ENCODE data around the gene NCLN.
"Not testable (repeated sequence)": the region's sequence is repeated elsewhere in the genome, so short reads cannot be mapped to it uniquely, and the experiment has no call there.

NCLN gene

DNA sequence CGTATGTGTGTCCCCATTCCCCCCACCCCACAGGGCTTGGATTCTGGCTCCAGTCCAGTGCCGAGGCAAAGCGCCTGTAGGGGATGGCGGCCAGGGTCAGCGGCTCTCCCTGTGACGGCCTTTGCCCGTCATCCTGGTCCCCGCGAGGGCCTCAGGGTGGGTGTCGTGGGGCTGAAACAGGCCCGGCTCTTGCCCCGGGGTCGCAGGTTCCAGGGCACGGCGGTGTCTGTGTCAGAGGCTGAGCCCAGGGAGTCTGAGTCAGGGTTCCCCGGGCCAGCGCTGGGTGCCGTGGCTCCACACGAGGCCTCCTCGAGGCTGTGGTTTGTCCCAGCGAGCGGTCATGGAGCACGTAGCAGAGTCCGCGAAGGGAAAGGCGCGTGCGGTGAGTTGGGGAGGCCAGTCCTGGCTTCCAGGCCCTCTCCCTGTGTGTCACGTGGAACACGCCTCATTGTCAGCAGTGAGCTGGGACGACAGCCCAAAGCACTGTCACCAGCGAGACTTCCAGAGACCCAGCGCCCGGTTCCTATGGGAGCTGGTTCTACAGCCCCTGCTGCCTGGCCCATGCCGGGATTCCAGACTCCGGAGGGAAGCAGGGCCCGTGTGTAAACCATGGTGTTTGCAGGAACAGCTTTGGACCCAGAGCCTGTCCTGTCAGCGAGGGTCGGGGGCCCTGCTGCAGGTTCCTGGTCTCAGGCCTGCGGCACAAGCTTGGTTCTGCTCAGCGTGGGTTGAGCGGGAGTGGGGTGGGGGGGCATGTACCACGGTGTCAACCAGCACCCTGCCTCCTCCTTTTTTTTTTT, 13.4 kb downstream of the NCLN start:
- no peak for DNase-seq (ENCODE audit: low spot score)

DNA sequence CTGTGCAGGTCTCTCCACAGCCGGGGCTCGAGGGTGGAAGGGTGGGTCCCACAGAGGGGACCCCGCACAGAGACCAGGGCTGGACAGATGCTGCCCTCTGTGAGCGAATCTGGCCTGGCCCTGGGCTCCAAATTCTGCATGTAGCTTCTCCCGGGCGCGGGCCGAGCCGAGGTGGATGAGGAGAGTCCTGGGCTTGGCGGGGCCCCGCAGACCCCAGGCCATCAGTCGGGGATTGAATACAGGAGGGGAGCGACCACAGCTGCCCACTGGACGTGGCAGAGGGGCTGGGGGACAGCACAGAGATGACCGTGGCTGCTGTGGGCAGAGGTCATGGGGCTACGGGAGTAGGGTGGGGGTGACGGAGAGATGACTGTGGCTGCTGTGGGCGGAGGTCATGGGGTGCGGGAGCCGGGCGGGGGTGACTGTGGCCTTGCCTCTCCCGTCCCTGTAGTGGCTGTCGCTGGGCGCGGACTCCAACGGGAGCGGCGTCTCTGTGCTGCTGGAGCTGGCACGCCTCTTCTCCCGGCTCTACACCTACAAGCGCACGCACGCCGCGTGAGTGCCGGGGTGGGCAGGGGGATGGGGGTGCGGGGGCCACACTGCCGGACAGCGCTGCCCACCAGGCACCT, 15.5 kb downstream of the NCLN start:
- no peak for DNase-seq (ENCODE audit: low spot score)

DNA sequence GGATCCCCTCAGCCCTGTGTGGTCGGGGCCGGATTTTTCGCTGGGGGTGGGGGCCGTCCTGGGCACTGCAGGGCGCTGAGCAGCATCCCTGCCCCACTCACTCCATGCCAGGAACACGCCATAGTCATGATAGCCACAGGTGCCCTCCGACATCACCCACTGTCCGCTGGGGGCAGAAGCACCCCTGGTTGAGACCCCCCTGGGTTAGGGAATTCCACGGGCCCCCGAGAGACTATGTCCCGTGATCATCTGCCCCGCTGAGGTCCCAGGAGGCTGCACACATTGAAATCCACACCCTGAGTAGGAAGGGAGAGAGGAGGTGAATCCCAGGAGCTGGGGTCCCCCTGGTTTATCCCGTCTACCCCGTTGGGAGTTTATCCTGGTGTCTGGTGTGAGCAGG, 16.2 kb downstream of the NCLN start:
- no peak for DNase-seq (ENCODE audit: low spot score)

DNA sequence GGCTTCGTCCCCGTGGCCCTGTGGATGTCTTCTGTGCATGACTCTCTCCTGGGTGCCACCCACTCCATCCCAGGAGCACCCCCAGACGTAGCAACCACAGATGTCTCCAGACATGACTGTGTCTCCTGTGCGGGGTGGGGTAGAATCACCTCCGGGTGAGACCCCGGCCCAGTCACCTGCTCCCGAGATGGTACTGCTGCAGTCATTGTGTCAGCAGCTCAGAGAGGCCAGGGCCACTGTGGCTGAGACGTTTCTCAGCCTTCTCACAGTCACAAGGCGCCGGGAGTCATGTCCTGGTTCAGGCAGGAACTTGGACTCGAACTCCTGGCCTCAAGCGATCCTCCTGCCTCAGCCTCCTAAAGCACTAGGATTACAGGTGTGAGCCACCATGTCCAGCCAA, 16.6 kb downstream of the NCLN start:
- DNase-seq (ENCODE audit: low spot score), result no peak

DNA sequence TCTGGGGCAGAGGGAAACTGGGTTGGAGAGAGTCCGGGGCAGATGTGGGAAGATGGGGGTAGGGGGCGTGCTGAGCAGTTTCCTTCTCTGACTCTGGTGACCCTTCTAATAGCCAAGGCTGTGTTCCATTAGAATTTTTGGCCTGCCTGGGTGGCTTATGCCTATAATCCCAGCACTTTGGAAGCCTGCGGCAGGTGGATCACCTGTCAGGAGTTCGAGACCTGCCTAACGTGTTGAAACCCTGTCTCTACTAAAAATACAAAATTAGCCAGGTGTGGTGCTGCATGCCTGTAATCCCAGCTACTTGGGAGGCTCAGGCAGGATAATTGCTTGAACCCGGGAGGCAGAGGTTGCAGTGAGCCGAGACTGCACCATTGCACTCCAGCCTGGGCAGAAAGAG, 17.2 kb downstream of the NCLN start:
- not testable (repeated sequence) for DNase-seq (ENCODE audit: low spot score)

DNA sequence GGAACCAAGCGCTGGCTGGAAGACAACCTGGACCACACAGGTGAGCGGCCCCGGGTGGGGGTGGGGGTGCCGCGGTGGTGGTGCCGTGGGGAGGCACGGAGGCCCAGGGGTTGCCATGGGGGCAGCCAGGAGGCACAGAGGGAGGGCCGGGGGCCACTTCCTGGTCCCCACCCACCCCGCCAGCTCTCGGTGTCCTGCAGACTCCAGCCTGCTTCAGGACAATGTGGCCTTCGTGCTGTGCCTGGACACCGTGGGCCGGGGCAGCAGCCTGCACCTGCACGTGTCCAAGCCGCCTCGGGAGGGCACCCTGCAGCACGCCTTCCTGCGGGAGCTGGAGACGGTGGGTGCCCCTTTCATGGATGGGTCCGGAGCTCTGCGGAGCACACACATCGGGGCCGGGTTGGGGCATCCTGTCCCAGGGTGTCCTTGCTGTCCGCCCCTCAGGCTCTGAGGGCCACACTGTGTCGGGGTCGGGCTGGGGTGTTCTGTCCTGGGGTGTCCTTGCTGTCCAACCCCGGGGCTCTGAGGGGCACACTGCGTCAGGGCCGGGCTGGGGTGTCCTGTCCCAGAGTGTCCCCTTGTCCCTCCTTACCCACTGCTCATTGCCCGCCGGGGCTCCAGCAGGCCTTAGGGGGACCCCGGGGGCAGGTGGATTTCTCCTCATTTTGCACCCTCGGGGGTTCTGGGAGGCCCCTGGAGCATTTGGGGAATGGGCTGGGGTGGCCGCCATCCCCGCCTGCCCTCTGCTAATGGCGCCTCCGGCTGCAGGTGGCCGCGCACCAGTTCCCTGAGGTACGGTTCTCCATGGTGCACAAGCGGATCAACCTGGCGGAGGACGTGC, 18.3 kb downstream of the NCLN start:
- DNase-seq (ENCODE audit: low spot score), result no peak

DNA sequence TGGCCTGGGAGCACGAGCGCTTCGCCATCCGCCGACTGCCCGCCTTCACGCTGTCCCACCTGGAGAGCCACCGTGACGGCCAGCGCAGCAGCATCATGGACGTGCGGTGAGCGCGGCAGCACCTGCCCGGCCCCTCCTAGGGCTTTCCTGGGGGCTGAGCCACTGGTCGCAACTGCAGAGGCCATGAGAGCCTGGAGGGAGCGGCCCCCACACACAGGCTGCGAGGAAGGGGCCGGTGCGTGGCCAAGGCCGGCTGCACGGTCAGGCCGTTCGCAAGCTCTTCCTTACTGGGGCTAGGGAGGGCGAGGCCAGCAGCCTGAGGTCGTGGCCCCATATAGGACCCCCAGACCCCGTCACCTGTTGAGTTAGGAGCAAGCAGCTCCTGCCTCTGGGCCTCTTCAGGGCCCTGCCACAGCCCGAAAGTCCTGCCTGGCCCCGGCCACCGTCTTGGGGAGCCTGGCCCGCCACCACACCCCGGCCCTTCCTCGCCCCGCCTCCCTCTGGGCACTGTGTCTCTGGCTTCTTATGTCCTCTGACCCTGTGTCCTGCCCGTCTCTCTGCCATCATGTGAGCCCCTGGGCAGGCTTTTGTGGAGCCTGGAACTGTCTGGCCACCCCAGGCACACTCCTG, 19.0 kb downstream of the NCLN start:
- DNase-seq (ENCODE audit: low spot score), result no peak

DNA sequence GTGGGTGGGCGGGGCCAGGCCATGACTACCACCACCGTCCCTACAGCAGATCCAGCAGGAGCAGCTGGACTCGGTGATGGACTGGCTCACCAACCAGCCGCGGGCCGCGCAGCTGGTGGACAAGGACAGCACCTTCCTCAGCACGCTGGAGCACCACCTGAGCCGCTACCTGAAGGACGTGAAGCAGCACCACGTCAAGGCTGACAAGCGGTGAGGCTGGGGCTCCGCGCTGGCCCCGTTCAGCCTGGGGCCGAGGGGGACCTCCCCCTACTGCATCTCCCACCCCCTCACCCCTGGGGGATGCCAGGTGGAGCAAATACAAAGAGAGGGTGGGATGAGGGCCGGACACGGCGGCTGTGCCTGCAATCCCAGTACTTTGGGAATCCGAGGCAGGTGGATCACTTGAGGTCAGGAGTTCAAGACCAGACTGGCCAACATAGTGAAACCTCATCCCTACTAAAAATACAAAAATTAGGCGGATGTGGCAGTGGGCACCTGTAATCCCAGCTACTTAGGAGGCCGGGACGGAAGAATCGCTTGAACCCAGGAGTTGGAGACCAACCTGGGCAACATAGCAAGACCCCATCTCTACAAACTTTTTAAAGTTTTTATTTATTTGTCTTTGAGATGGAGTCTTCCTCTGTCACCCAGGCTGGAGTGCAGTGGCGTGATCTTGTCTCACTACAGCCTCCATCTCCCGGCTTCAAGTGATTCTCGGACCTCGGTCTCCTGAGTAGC, 20.7 kb downstream of the NCLN start:
- DNase-seq (ENCODE audit: low spot score), result no peak

DNA sequence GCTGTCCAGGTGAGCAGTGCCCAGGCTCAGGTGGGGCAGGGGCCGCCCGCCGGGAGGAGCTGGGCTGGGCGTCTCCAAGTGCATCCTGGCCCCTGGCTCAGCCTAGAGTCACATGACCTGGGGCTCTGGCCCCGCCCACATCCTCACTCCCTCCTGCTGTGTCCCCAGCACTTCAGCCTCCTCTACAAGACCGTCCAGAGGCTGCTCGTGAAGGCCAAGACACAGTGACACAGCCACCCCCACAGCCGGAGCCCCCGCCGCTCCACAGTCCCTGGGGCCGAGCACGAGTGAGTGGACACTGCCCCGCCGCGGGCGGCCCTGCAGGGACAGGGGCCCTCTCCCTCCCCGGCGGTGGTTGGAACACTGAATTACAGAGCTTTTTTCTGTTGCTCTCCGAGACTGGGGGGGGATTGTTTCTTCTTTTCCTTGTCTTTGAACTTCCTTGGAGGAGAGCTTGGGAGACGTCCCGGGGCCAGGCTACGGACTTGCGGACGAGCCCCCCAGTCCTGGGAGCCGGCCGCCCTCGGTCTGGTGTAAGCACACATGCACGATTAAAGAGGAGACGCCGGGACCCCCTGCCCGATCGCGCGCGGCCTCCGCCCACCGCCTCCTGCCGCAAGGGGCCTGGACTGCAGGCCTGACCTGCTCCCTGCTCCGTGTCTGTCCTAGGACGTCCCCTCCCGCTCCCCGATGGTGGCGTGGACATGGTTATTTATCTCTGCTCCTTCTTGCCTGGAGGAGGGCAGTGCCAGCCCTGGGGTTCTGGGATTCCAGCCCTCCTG, 21.9 kb downstream of the NCLN start:
- peak; percentile 46 for DNase-seq (ENCODE audit: low spot score)

DNA sequence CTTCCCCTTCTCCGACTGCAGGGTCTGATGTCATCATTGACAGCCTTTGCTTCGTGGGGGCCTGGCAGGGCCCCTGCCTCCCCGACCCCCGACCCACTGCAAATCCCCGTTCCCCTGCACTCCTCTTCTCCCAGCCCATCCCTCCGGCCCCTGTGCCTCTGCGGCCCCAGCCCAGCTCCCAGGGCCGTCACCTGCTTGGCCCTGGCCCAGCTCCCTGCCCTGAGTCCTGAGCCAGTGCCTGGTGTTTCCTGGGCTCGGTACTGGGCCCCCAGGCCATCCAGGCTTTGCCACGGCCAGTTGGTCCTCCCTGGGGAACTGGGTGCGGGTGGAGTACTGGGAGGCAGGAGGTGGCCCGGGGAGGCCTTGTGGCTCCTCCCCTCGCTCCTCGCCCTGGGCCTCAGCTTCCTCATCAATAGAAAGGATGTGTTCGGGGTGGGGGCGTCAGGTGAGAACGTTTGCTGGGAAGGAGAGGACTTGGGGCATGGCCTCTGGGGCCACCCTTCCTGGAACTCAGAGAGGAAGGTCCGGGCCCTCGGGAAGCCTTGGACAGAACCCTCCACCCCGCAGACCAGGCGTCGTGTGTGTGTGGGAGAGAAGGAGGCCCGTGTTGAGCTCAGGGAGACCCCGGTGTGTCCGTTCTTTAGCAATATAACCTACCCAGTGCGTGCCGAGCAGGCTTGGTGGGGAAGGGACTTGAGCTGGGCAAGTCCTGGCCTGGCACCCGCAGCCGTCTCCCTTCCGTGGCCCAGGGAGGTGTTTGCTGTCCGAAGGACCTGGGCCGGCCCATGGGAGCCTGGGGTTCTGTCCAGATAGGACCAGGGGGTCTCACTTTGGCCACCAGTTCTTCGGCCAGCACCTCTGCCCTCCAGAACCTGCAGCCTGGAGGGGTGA, 22.8 kb downstream of the NCLN start:
- no peak for DNase-seq (ENCODE audit: low spot score)

DNA sequence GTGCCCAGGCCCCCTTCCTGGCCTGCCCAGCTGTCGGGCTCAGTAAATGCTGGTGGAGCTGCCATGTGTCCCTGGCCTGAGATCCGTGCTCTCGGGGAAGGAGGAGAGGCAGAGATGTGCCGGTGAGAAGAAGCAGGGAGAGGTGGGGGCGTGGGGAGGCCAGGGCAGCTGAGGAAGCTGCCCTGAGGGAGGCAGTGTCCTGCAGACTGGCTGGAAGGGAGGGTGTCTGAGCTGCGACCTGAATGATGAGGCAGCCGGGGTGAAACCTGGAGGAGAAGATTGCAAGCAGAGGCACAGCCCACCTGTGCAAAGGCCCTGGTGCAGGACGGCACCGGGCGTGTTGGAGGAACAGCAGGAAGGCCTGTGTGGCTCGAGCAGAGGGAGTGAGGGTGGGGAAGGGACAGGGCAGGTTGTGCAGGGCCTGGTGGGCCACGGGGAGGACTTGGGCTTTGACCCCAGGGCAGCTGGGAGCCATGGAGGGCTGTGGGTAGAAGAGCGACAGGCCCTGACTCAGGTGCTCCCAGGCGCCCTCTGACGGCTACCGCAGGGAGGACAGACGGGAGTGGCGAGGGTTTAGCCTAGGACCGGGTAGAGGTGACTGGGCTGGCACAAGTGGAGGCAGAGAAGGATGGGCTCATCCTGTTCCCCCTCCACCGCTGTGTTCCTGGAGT, 24.8 kb downstream of the NCLN start:
- peak; percentile 82 for DNase-seq (ENCODE audit: low spot score)

DNA sequence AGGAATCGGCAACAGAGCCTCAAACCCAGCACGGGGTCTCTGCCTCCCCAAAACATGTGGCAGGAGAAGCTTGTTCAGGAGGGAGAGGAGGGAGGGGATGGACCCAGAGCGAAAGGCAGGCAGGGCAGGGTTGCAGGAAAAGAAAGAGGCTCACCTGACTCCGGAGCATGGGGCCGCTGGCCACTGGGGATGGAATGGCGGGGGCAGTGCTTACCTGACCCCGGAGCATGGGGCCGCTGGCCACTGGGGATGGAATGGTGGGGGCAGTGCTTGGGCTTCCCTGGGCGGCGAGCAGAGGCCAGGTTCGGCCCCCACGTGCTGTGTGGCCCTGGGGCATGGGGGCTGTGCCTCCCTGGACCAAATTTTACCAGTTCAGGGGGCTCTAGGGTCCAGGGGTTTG, 25.5 kb downstream of the NCLN start:
- no peak for DNase-seq (ENCODE audit: low spot score)

DNA sequence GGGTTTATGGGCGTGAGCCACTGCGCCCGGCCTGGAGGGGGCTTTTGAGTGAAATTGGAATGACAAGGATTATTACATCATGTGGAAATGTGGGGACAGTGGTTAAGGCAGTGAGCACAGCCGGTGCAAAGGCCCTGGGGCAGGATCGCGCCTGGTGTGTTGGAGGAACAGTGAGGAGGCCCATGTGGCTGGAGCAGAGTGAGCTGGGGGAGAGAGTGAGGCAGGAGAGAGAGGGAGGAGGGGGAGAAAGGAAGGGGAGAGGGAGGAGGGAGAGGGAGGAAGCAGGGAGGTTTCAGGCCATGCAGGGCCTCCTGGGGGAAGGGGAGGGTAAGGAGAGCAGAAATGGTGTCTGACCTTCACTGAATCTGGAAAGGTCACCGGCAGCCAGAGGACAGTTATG, 27.4 kb downstream of the NCLN start:
- no peak for DNase-seq (ENCODE audit: low spot score)

DNA sequence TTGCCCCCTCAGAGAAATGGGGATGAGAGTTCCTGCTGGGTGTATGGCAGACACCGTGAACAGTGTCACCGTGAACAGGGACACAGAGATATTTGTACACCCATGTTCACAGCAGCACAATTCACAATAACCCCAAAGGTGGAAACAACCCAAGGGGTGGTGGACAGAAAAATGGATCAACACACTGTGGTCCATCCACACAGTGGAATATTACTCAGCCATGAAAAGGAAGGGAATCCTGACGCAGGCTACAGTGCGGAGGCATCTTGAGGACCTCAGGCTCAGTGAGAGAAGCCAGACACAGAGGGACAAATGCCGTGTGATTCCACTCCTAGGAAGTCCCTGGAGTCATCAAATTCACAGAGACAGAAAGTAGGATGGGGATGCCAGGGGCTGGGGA, 31.1 kb downstream of the NCLN start:
- no peak for DNase-seq (ENCODE audit: low spot score)

DNA sequence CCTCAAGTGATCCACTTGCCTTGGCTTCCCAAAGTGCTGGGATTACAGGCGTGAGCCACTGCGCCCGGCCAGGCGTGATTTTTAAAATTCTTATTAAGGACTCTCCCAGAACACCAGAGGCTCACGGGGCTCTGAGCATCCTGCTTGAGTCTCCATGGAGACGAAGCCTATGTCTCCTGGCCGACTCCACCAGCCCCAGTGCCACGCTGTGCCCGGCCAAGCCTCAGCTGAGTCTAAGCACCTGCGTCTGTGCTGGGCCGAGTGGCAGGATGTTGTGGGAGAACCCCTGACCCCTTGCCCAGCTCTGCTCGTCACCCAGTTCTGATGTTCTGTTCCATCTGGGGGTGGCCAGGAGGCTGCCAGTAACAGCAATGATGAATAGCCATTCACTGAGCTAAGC, 34.8 kb downstream of the NCLN start:
- no peak for DNase-seq (ENCODE audit: low spot score)

DNA sequence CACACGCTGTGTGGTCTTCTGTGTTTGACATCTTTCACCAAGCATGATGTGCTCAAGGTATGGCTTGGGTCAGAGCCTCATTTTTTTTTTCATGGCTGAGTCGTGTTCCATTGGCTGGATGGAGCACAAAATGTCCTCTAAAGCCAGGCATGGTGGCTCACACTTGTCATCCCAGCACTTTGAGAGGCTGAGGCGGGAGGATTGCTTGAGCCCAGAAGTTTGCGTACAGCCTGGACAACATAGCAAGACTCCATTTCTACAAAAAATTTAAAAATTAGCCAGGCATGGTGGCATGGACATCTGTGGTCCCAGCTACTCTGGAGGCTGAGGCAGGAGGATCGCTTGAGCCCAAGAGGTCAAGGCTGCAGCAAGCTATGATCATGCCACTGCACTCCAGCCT, 35.8 kb downstream of the NCLN start:
- not testable (repeated sequence) for DNase-seq (ENCODE audit: low spot score)

DNA sequence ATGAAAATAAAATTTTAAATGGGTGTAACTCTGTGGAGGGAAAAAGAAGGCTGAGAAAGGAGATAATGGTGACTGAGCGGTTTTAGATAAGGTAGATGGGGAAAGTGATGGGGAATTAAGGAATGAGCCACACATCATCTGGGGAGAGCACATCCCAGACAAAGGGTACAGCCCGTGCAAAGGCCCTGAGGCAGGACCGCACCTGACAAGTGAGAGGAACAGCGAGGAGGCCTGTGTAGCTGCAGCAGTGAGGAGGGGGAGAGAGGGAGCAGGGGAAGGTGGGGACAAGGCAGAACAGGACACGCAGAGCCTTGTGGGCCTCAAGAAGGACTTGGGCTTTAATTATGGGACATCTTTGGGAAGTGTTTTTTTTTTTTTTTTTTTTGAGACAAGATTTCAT, 37.0 kb downstream of the NCLN start:
- DNase-seq (ENCODE audit: low spot score), result no peak

DNA sequence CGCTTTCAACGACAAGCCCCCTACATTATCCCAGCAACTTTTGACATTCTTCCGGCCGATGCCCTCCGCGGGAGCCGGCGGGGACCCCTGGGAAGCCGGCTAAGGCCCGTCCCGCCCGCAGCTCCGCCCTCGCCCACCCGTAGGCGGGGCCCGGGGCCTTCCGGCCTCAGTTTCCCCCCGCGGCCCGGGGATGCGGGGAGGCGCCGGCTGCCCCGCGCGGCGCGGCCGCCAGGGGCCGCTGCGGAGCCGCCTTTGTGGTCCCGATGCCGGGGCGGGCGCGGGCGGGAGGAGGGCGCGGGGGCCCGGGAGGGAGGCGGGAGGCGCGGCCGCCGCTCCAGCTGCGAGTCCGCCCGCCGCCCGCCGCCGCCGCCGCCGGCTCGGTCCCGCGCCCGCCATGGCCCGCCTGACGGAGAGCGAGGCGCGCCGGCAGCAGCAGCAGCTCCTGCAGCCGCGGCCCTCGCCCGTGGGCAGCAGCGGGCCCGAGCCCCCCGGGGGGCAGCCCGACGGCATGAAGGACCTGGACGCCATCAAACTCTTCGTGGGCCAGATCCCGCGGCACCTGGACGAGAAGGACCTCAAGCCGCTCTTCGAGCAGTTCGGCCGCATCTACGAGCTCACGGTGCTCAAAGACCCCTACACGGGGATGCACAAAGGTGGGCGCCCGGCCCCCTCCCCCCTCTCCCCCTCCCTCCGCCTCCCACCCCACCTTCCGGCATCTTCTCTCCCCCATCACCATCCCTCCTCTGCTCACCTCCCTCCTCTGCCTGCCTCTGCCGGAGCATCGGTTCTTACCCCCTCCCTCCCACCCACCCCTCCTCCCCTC, 38.8 kb downstream of the NCLN start, which contains the start of gene CELF5:
TSS of gene CELF5 (plus strand) at position 316 of the 823 bp plus-strand sequence. CDS start at position 395, 79 bp downstream.
- DNase-seq (ENCODE audit: low spot score), result peak; percentile 97

DNA sequence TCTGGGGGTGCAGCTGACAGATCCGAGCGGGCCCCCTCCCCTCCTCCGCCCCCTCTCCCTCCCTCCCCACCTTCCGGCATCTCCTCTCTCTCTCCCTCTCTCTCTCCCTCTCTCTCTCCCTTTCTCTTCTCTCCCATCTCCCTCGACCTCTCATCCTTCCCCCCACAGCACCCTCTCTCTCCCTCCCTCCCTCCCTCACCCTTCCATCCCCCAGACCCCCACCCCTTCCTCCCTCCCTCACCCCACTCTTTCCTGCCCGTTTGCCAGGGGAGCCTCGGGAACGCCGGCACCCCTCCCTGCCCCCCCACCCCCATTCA, 39.4 kb downstream of the NCLN start:
- DNase-seq (ENCODE audit: low spot score), result no peak

Measured in D341Med (cell line).